DMS53 (cell line): ENCODE measurements around the gene SMAD3.

Experiments used
- DNase-seq: peaks from one replicate; lab custom pipeline; 2025; lab: John Stamatoyannopoulos, UW

SMAD3 gene

GRCh38 chr15:67145312-67145610 lies 79.9 kb downstream of the SMAD3 start:
- DNase-seq, result no peak

GRCh38 chr15:67145710-67146109 lies 80.3 kb downstream of the SMAD3 start:
- DNase-seq, result no peak

GRCh38 chr15:67146234-67146633 lies 80.8 kb downstream of the SMAD3 start:
- peak; percentile 59 for DNase-seq

GRCh38 chr15:67146875-67147381 lies 81.5 kb downstream of the SMAD3 start:
- DNase-seq, result peak; percentile 90

- DNase-seq, result no peak
These were observed 82.1 kb downstream of the SMAD3 start for GRCh38 chr15:67147396-67147949.

- DNase-seq, result peak; percentile 41
These were observed 82.8 kb downstream of the SMAD3 start for GRCh38 chr15:67148196-67148701.

GRCh38 chr15:67149068-67149772 lies 83.8 kb downstream of the SMAD3 start:
- DNase-seq, result no peak

GRCh38 chr15:67149773-67150022 lies 84.3 kb downstream of the SMAD3 start:
- DNase-seq, result no peak

GRCh38 chr15:67150023-67150860 lies 84.8 kb downstream of the SMAD3 start:
- peak; percentile 66 for DNase-seq

- DNase-seq, result no peak
These were observed 87.0 kb downstream of the SMAD3 start for GRCh38 chr15:67152429-67152828.

- DNase-seq, result peak; percentile 40
These were observed 87.6 kb downstream of the SMAD3 start for GRCh38 chr15:67153044-67153443.

- DNase-seq, result no peak
These were observed 88.8 kb downstream of the SMAD3 start for GRCh38 chr15:67154249-67154648.

GRCh38 chr15:67156426-67156825 lies 91.0 kb downstream of the SMAD3 start:
- DNase-seq, result no peak

- DNase-seq, result no peak
These were observed 91.4 kb downstream of the SMAD3 start for GRCh38 chr15:67156834-67157233.

GRCh38 chr15:67157521-67158252 lies 92.3 kb downstream of the SMAD3 start:
- no peak for DNase-seq

GRCh38 chr15:67158367-67158766 lies 93.0 kb downstream of the SMAD3 start:
- no peak for DNase-seq

GRCh38 chr15:67161412-67161811 lies 96.0 kb downstream of the SMAD3 start:
- no peak for DNase-seq

GRCh38 chr15:67161881-67162280 lies 96.5 kb downstream of the SMAD3 start:
- no peak for DNase-seq

- no peak for DNase-seq
These were observed 97.8 kb downstream of the SMAD3 start for GRCh38 chr15:67163180-67163579.

- DNase-seq, result no peak
These were observed 99.0 kb downstream of the SMAD3 start for GRCh38 chr15:67164401-67164791.

GRCh38 chr15:67164811-67165253 lies 99.4 kb downstream of the SMAD3 start:
- DNase-seq, result no peak
